Measurements from ENCODE around the gene IL17REL.

IL17REL gene

DNA sequence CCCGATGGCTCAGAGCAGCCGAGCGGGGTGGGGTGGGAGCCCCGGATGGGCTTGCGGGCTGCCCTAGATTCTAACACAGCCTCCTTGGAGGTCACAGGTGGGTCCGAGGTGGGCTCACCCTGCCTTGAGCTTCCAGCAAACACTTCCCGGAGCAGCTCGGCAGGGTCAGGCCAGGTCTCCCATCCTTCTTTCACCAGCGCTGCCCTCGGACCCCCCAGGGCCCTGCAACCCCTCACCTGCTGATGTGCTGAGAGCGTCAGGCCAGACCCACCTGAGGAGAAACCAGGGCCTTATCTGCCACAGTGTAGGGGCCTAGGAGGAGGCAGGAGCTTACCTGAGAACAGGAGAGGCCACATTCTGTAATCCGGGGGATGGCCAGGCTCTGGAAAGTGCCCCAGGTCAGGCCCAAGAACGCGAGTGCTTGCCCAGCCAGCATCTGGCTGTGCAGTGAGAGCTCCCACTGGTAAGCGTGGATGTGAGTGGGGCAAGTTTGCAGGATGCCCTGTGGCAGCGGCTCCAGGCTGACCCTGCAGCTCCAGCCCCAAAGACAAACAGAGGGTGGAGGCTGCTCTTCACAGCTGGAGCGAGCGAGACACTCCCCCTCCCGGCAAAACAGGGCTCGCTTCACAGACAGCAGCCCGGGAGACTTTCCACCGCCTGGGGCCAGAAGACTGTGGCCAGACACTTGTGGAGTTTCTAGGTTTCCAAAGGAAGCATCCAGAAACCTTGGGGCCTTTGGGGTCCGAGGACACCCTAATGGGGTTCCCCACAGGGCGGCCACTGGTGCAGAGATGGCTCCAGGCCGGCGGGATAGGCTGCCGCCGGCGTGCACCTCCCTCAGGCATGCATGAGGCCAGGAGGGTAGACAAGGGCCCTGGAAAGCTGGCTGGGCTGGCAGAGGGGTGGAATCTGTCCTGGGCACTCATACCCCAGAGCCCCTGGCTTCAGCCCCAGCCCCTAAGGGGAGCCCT, at the start of gene IL17REL:
Gene IL17REL (minus strand): TSS at position 555 of the 971 bp plus-strand sequence. CDS start 119 bp downstream, at position 436.
- no peak for FAIRE-seq

DNA sequence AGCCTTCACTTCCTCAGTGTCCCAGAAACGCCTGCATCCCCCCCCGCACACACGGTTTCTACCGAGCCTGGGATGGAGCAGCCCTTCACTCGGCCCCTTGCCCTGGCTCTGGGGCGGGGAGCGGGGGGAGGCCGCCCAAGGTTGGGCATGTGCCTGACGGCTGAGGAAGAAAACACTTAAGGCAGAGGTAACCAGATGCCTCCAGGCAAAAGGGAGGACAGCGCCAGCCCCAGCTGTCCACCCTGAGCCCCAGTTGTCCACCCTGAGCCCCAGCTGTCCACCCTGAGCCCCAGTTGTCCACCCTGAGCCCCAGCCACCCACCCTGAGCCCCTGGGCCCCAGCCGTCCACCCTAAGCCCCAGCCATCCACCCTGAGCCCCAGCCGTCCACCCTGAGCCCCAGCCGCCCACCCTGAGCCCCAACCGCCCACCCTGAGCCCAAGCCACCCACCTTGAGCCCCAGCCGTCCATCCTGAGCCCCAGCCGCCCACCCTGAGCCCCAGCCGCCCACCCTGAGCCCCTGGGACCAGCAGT, 49.3 kb upstream of the IL17REL start:
- FAIRE-seq = no peak

DNA sequence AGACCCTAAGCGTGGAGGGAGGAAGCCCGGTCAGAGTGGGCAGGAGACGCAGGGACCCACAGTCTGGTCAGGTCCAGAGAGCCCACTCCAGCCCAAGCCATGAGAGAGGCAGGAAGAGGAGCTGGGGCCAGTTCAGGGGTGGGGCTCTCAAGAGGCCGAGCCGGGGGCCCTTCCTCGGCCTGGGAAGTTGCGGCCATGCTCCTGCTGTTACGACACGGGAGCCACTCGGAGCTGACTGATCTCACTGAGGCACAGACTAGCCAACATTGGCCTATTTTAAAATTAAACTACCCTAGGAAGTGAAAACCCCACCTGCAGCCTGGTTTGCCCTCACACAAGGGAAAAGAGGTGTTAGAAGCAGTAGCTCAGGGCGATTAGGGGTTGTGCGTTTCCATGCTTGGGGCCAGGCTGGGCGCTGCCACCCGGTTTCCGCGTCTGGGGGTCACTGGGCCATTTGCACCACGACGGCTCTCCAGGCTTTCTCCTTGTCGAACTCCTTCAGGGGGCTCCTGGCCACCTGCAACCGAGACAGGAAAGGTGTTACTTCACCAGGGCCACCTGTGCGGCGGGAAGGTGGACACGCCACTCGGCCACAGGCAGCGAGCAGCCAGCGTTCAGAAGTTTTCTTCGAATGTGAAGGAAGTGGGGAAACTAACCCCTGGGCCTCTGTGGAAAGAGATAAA, 48.7 kb upstream of the IL17REL start:
- no peak for FAIRE-seq

DNA sequence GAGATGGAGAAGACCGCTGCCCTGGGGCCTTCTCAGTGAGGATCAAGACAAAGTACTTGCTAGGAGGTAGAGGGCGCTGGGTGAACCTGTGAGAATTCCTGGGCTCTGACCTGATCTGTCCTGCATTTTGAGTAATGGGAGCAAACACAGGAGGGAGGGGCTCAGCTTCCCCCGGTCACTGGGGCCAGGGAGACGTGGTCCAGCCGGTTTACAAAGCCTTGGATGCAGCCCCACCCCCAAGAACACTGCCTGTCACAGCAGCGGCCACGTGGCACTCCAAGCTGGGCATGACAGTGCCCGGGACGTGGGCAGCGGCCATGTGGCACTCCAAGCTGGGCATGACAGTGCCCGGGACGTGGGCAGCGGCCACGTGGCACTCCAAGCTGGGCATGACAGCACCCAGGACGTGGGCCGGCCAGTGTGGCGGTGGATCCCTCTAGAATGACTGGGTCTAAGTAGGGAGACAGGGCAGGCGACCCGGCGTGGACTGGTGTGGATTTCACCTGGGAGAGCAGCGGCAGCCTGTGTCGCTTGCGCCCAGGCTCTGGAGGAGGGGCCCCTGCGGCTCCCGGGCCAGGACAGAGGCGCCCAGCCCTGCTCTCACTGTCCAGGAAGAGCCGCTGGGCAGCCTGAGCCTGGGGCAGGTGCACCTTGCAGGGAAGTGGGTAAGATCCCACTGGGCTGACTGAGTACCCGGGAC, 48.0 kb upstream of the IL17REL start:
- no peak for FAIRE-seq

DNA sequence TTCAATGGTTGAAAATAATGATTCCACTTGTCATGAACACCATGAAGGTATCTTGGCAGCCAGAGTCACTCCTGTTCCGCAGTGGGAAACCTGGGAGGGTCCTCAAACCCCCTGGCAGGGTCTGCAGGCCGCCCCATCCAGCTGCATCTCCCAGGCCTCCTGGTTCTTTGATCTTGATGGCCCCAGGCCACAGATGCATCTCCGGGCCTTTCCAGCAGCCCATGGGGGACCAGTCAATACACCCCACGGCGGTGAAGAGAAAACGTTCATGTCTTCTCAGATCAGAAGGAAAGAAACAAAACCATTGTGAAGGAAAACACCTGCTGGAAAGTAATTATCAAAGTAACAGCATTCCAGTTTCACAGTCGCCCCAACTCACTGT, 47.3 kb upstream of the IL17REL start:
- no peak for FAIRE-seq

DNA sequence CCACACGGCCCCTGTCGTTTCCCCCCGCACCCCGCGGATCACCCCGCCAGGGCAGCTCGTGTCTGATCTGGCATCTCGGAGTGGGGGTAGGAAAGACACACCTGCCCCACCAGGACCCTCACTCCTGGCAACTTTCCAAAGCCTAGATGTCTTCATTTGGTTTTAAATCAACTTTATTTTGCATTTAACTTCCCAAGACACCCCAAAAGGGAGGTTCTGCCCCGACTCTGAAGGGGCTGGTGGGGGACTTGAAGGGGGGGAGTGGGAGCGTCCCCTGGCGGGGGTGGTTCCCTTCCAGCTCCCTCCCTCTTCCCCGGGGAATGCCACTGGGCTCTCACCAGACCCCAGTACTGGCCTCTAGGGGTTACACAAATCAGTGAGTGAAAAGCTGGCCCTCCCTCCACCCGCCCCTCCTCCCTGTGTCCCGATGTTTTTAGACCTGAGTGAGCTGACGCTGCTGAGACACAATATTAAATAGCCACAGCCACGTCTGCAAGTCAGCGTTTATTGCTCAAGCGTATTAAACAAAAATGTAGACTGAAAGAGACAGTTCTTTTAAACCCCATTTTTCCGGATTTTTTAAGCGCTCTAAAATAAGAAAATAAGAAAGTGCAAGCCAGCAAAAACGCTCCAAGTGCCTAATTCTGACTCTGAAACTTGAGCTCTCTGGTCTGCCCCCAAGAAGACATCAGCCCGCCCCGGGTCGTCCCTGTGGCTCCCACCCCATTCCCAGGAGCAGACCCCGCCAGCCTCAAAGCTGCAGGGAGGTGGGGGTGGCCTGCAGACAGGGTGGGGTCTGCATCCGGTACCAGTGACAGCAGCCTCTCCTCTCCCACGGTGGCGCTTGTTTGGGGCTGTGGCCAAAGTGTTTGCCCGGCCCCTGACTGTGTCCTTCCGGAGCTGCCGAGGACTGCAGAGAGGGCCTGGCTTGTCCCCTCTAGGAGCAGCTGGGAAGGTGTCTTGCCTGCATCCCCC, 46.6 kb upstream of the IL17REL start:
- FAIRE-seq = no peak

DNA sequence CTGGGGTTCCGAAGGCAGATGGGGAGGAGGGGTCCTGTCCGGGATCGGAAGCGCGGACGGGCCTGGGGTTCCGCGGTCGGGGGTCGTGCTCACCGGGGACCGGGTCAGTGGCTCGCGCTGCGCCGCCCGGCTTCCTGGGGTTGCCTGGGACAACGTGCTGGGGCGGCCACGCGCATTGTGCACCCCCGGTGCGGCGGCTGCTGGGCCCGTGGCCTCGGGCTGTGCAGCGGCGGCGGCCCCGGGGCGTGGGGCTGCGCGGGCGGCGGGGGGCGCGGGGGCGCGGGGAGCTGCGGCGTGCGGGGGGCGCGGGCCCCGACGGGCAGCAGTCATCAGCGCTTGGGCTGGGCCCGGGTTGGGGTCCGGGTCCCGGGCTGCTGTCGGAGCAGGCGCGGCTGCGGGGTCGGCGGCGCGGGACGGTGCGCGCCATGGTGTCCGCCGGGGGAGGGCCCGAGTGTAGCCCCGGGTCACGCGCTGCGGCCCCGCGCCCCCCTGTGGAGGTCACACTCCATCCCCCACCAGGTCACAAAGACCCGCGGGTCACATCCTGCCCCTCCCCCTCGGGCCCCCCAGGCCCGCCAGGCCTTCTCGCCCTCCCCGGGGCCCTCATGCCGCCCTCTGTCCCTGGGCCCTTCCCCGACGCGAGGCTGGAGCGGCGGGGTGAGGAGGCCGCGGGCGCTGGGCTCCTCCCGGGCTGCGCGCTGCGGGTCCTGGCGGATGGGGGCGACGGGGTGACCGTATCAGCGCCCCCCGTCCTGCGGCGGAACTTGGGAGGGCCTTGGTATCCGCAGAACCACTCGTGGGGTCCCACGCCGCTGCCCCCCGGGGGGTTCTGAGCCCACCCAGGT, 45.7 kb upstream of the IL17REL start, which contains the start of gene TTLL8:
Gene TTLL8 (minus strand): TSS at position 238 of the 845 bp plus-strand sequence.
- FAIRE-seq = no peak

DNA sequence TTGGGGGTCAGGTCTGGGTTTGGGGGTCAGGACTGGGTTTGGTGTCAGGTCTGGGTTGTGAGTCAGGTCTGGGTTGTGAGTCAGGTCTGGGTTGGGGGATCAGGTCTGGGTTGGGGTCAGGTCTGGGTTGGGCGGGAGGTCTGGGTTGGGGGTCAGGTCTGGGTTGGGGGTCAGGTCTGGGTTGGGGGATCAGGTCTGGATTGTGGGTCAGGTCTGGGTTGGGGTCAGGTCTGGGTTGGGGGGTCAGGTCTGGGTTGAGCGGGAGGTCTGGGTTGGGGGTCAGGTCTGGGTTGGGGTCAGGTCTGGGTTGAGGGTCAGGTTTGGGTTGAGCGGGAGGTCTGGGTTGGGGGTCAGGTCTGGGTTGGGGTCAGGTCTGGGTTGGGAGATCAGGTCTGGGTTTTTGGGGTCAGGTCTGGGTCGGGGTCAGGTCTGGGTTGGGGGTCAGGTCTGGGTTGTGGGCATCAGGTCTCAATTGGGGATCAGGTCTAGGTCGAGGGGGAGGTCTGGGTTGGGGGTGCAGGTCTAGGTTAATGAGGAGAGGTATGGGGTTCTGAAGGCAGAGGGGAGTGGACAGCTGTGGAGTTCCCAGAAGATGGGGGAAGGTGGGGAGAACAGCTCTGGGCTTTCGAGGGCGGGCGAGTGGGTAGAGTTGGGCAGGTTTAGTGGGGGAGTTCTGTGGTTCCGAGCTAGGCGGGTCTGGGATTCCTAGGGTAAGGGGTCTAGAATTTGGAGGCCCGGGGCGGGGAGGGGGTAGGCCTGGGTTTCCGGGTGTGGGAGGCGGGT, 44.9 kb upstream of the IL17REL start:
- no peak for FAIRE-seq

DNA sequence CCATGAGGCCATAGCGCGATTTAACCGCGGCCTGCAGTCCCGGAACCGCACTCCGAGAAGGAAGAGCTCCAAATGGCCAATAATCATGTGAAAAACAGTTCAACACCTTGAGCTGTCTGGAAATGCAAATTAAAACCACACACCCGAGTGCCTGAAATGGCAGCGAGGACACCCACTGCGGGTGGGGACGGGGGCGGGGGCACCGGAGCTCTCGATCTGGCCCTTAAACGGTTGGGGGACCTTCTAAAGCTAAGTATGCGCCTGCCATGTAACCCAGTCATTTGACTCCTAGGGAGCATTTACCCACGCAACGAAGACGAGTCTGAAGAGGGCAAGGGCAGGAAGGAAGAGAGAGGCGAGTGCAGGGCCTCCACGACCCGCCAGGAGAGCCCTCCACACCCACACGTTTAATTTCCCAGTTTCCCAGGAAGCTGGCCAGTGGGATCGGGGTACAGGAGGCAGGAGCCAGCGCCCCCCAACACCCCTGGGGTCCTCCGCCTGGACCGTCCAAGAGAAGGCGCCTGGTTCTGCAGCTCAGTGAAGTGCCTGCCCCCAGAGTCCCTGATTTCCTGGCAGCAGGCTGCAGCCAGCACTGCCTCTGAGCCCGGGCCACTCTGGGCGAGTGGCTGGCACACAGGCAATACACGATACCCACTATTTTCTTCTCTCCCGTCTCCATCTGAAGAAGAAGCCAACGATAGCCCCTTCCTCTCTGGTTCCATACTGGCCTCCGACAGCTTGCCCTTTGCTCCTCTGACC, 43.8 kb upstream of the IL17REL start:
- no peak for FAIRE-seq

DNA sequence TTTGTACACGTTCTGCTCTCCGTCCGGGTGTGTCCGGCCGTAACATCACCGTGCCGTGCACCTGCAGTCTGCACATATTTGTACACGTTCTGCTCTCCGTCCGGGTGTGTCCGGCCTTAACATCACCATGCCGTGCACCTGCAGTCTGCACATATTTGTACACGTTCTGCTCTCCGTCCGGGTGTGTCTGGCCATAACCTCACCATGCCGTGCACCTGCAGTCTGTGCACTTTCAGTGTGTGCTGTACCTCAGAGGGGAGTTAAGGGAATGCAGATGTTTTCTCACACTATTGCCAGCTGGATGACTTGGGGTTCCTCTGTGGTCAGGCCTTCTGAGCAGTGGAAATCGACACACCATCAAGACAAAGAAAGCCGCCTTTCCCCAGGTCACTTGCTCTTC, 41.3 kb upstream of the IL17REL start:
- no peak for FAIRE-seq

DNA sequence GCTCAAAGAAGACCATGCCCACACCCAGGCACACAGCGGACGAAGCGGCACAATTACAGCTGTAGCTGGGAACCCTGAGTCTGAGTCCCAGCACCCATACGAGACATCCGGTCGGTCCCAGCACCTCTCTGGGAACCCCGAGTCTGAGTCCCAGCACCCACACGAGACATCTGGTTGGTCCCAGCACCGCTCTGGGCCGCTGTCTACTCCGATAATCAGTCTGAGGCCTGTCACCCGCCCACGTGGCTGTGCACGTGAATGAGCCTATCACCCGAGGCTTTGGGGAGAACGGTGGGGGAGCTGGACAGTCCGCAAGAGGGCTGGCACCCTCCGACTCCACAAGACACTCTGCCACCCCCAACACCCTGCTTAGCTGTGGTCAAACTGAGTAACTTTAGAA, 39.4 kb upstream of the IL17REL start:
- no peak for FAIRE-seq

DNA sequence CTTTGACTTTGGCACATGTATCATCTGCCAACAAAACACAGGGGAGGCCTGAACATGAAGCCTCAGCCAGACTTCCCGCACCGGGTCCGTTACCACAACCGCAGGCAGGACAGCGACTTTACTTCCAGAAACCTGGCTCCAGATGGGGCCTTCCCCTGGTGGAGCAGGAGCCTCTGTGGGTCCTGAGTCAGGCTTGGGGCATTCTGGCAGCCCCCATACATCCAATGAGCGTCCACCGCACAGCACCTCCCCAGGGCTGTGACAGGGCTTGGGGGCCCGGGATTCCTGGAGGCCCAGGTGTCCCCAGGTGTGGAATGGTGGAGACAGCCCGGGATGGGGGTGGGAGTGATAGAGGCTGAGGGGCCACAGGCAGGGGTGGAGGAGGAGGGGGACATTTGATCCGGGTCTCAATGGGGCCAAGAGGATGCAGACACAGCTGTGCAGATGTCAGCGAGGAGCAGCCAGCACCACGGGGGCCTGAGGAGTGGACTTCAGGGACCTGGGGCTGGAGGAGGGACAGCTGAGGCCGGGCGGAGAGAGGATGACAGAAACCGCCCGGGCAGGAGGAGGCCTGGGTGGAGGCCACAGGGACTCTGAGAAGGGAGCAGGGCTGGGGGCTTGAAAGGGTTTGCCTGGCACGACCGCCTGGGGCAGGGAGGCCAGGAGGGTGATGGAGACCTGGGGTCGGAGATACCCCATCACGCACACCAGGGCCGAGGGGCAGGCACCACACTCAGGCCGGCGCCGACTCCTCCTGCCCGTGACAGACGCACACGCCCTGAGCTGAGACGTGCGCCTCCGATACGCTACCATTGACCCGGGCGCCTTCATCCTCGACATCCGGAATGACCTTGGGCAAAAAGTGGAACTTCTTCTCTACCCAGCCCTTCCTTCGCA, 37.0 kb upstream of the IL17REL start:
- FAIRE-seq = no peak

DNA sequence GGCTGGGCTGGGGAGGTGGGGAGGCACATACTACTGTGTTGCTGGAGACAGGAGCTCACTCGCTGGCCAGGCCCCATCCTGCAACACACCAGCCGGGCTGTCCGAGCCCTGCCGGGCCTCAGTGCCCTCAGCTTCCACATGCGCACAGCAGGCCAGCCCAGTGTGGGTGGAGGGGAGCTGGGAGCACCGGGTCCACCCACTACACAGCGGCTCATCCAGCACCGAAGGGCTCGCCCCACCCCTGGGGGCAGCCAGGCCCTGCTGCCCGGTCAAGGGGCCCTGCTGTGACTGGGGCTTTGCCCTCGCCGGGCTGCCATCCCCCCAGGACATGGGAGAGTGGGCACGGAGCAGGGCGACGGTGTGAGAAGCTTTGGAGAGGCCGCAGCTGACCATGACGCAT, 36.3 kb upstream of the IL17REL start:
- no peak for FAIRE-seq

DNA sequence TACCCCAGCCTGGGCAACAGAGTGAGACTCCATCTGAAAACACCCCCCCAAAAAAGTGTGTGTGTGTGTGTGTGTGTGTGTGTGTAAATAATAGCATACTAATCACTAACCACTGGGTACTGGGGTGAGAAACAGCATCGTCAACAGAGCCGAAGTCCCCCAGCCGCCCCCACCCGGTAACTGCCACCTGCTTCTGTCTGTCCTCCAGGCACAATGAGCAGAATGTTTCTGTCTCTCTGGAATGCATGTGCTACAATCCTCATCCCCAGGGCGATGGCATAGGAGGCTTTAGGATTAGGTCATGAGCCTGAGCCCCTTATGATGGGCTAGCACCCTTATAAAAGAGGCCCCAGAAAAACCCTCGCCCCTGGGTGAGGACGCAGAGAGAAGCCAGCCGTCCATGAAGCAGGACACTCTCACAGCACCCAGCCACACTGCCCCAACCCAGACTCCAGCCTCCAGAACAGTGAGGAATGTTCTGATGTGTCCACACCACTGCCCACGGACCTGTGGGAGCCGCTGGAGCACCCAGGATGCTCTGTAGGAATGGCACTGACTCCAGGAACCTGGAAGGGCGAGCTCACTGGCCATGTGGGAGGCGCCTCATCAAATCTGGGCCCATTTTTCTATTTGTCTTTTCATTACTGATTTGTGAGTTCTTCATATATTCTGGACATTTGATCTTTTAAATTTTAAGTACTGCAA, 35.6 kb upstream of the IL17REL start:
- FAIRE-seq = no peak

DNA sequence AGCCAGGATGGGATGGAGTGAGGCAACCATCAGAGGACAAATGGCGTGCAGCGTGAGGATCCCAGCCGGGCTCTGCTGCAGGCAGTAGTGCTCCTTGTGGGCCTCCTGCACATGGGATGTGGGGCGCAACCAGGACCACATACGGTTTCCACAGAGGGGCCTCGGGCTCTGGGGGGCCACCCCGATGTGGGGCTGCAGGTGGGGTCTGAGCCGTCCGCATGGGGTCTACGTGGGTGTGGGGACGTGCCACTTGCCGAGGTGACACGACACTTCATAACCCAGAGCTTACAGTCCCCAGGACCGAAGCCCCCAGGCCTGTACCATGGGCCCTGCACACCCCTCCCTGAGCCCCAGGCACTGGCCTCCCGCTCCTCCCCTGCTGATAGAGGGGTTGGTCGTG, 34.8 kb upstream of the IL17REL start:
- FAIRE-seq = no peak

DNA sequence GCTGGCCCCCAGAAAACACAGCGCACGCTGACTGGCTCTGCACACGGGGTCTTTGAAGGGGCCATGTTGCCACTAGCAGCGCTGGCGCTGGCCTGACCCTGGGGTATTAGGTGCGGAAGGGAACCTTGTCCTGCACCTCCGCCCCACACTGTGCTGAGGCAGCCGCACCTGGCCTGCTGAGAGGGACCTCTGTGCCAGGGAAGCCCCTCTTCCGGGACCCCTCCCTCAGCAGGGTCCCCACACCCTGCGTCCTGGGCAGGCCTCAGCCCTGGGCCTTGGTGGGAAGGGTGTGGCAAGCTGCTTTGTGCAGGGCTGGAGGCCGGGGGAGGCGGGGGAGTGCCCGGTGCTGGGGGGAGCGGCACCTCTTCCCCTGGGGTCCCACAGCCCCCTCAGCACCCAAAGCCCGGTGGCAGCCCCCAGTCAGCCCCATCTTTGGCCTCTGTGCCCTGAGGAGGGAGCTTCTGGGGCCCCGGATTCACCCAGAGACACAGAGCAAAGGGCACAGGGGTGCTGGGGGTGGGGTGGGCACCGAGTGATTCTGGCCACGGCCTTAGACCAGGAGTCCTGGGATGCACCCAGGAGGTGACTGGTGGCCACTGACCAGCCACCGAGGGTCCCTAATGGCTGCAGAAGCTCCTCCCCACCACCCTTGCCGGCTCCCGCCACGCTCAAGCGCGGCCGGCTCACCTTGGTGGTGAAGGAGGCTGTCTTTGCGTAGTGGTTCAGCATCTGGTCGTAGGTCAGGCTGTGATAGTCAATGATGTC, 34.1 kb upstream of the IL17REL start:
- no peak for FAIRE-seq

DNA sequence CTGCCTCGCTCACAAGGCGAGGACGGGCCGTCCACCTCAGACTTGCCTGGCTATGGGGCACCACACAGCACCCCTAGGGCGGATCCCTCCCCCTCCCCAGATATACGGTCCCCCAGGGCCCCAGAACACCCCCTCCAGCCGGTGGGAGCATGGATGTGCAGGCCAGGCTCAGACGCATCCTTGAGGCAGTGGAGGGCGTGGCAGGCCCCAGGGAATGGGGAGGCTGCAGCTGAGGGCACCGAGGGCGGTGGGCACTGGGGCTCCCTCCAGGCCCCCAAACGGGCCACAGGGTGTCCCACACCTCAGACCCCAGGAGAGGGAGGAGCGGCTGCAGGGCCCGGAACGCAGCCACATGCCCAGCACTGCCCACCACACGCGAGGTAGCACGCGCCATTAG, 33.5 kb upstream of the IL17REL start:
- FAIRE-seq = no peak
